HCT116 (cell line): ENCODE data around the gene MCF2L. TPM values are rescaled to one million over a fixed set of nuclear protein-coding genes. Genes with fewer than 3 reads are reported as not detected.

Source experiments
- ATAC-seq: fragments of 200-7000 bp; cut with Tn5 transposase; 2 replicates; pipeline ENCODE4 v1.9.1; 2020; ENCODE audit warnings: mild to moderate bottlenecking, moderate library complexity
- BruUV-seq: library from RNA; stranded (reverse); fragments of 400-500 nt; replicated peaks from 2 replicates; lab custom pipeline; 2021; lab: Mats Ljungman, UMichigan
- CTCF ChIA-PET: fragments of 300-600 bp; sonication (Branson Sonifier 250); formaldehyde crosslinking; loops from one replicate; lab custom pipeline; 2021; ENCODE audit warnings: antibody characterized with exemption; lab: Charles Lee
- POLR2A ChIA-PET: fragments of 300-600, 350-600 bp; sonication (Branson Sonifier 250); formaldehyde crosslinking; loops from one replicate; lab custom pipeline; 2021; ENCODE audit warnings: antibody characterized with exemption; lab: Charles Lee
- RAD21 ChIA-PET, 2 experiments: fragments of 300-600 bp; sonication (Branson Sonifier 250); formaldehyde crosslinking; loops; one replicate each; lab custom pipeline; 2023; ENCODE audit warnings: low total read pairs in 2 of 2; ENCODE audit not compliant: uncharacterized antibody in 2 of 2, unreplicated experiment in 2 of 2, low non-redundant PET in 1 of 2; lab: Charles Lee
- DNase-seq: peaks from one replicate; pipeline ENCODE4 v3.0.0-alpha.2; 2010; ENCODE audit warnings: low read depth, low spot score
- H2AFZ ChIP-seq: fragments of 200-600 bp; shearing (Covaris generic), sonication (generic); 2 replicates; pipeline ENCODE4 v1.6.1; 2017; ENCODE audit warnings: low read depth, mixed run types, mixed read lengths, antibody characterized with exemption, low read length; ENCODE audit not compliant: poor library complexity, severe bottlenecking
- H3K27ac ChIP-seq: 2 replicates; pipeline ENCODE4 v1.5.1; 2012; ENCODE audit warnings: low read depth, low read length
- H3K27me3 ChIP-seq: fragments of 200-600 bp; sonication (generic); 2 replicates; pipeline ENCODE4 v1.6.1; 2016; ENCODE audit warnings: mixed run types, low read length, mixed read lengths; ENCODE audit not compliant: insufficient read depth
- H3K36me3 ChIP-seq, 2 experiments: fragments of 200-500 bp in 1 of 2; fragments of 200-600 bp in 1 of 2; sonication (Bioruptor generic) in 1 of 2; sonication (generic) in 1 of 2; 2 replicates each; pipeline versions ENCODE4 v1.5.1 to v1.6.1; 2014 to 2016; ENCODE audit warnings: low read length in 2 of 2, inconsistent platforms in 1 of 2, mixed read lengths in 1 of 2, mixed run types in 1 of 2; ENCODE audit not compliant: insufficient read depth in 2 of 2, control insufficient read depth in 1 of 2
- H3K4me1 ChIP-seq, 2 experiments: fragments of 200-600 bp in 1 of 2; sonication (generic) in 1 of 2; 2 replicates each; pipeline versions ENCODE4 v1.5.1 to v1.6.1; 2012 to 2017; ENCODE audit warnings: low read length in 2 of 2, inconsistent platforms in 1 of 2, mild to moderate bottlenecking in 1 of 2, mixed read lengths in 1 of 2, mixed run types in 1 of 2, moderate library complexity in 1 of 2; ENCODE audit not compliant: insufficient read depth in 2 of 2, control insufficient read depth in 1 of 2
- H3K4me2 ChIP-seq: fragments of 200-600 bp; sonication (generic); 2 replicates; pipeline ENCODE4 v1.6.1; 2017; ENCODE audit warnings: mixed run types, low read length, mixed read lengths
- H3K4me3 ChIP-seq, 2 experiments: fragments of 200-600 bp in 1 of 2; sonication (generic) in 1 of 2; replicated peaks in 1 of 2; 2 replicates each; pipeline ENCODE4 v1.5.1; 2011 to 2016; ENCODE audit warnings: low read length in 2 of 2, control low read depth in 1 of 2, low read depth in 1 of 2, mild to moderate bottlenecking in 1 of 2, mixed read lengths in 1 of 2, mixed run types in 1 of 2
- H3K79me2 ChIP-seq: fragments of 200-600 bp; sonication (generic); 2 replicates; pipeline ENCODE4 v1.6.1; 2017; ENCODE audit warnings: mild to moderate bottlenecking, mixed run types, low read length, moderate library complexity, mixed read lengths; ENCODE audit not compliant: insufficient read depth
- H3K9ac ChIP-seq: fragments of 200-600 bp; sonication (generic); 2 replicates; pipeline ENCODE4 v1.6.1; 2016; ENCODE audit warnings: low read length, mixed read lengths
- H3K9me2 ChIP-seq: fragments of 200-600 bp; sonication (generic), shearing (Covaris generic); 2 replicates; pipeline ENCODE4 v1.6.1; 2017; ENCODE audit warnings: mixed run types, mild to moderate bottlenecking, moderate library complexity; ENCODE audit not compliant: insufficient read depth
- H3K9me3 ChIP-seq, 2 experiments: fragments of 200-500 bp in 1 of 2; fragments of 200-600 bp in 1 of 2; sonication (Bioruptor generic) in 1 of 2; sonication (generic) in 1 of 2; 2 replicates each; pipeline ENCODE4 v1.6.1; 2014 to 2017; ENCODE audit warnings: low read length in 2 of 2, mixed read lengths in 2 of 2, inconsistent platforms in 1 of 2, low read depth in 1 of 2, mild to moderate bottlenecking in 1 of 2, mixed run types in 1 of 2, moderate library complexity in 1 of 2; ENCODE audit not compliant: control insufficient read depth in 1 of 2, insufficient read depth in 1 of 2
- H4K20me1 ChIP-seq: fragments of 200-600 bp; sonication (generic), shearing (Covaris generic); 2 replicates; pipeline ENCODE4 v1.6.1; 2017; ENCODE audit warnings: mixed run types, mild to moderate bottlenecking, moderate library complexity; ENCODE audit not compliant: insufficient read depth
- CBX3 ChIP-seq: IDR thresholded peaks from 2 replicates; pipeline ENCODE4 v1.6.1; 2012; ENCODE audit warnings: low read depth
- ELF1 ChIP-seq: IDR thresholded peaks from 2 replicates; pipeline ENCODE4 v1.6.1; 2012; ENCODE audit warnings: low read depth, borderline replicate concordance
- EZH2 ChIP-seq: fragments of 200-600 bp; sonication (generic); IDR thresholded peaks from 2 replicates; pipeline ENCODE4 v1.6.1; 2017; ENCODE audit warnings: antibody characterized with exemption, mixed run types
- EZH2phosphoT487 ChIP-seq: fragments of 200-600 bp; IDR thresholded peaks from 2 replicates; pipeline ENCODE4 v1.6.1; 2018; ENCODE audit warnings: antibody characterized with exemption, borderline replicate concordance
- JUND ChIP-seq: IDR thresholded peaks from 2 replicates; pipeline ENCODE4 v1.6.1; 2012
- POLR2A ChIP-seq: IDR thresholded peaks from 2 replicates; pipeline ENCODE4 v1.7.0; 2011; ENCODE audit warnings: borderline replicate concordance; ENCODE audit not compliant: insufficient read depth, insufficient read length; ENCODE audit errors: extremely low read depth
- POLR2AphosphoS5 ChIP-seq: IDR thresholded peaks from 2 replicates; pipeline ENCODE4 v1.6.1; 2011; ENCODE audit warnings: mild to moderate bottlenecking, low read depth, low read length, moderate library complexity
- RAD21 ChIP-seq: IDR thresholded peaks from 2 replicates; pipeline ENCODE4 v1.6.1; 2012; ENCODE audit warnings: low read depth, mild to moderate bottlenecking
- SIN3A ChIP-seq: IDR thresholded peaks from 2 replicates; pipeline ENCODE4 v1.6.1; 2012; ENCODE audit warnings: low read depth
- SP1 ChIP-seq: IDR thresholded peaks from 2 replicates; pipeline ENCODE4 v1.6.1; 2012; ENCODE audit warnings: low read depth
- TCF7L2 ChIP-seq: IDR thresholded peaks from 2 replicates; pipeline ENCODE4 v1.7.0; 2011; ENCODE audit warnings: borderline replicate concordance, inconsistent platforms; ENCODE audit not compliant: insufficient read depth, insufficient read length; ENCODE audit errors: extremely low read depth
- YY1 ChIP-seq: IDR thresholded peaks from 2 replicates; pipeline ENCODE4 v1.6.1; 2011; ENCODE audit warnings: low read length, low read depth, moderate library complexity, mild to moderate bottlenecking; ENCODE audit not compliant: insufficient replicate concordance; ENCODE audit errors: extremely low read depth
- ZFX ChIP-seq: fragments of 450-650 bp; IDR thresholded peaks from 2 replicates; pipeline ENCODE4 v1.6.1; 2017
- ZNF274 ChIP-seq: fragments of 200-500 bp; sonication (Bioruptor generic); IDR thresholded peaks from 2 replicates; pipeline ENCODE4 v1.6.1; 2014; ENCODE audit warnings: mild to moderate bottlenecking, low read depth, low read length, inconsistent platforms
- intact Hi-C: fragments of 100-400 bp; cut with micrococcal nuclease; formaldehyde crosslinking; loops from 2 replicates; pipeline ENCODE4 v1.10.0; 2022
- total RNA-seq: library from RNA; stranded (reverse); gene quantifications from one replicate; pipeline ENCODE4 v1.2.1, GENCODE V29; 2021; ENCODE audit not compliant: unreplicated experiment
- TF ChIP-seq, protein P1 (sequence below), 3 experiments: fragments of 200-600 bp in 1 of 3; sonication (generic) in 1 of 3; IDR thresholded peaks in 2 of 3; conservative IDR thresholded peaks in 1 of 3; 2 replicates each; pipeline ENCODE4 v1.5.1; 2012 to 2017; ENCODE audit warnings: low read depth in 2 of 3, low read length in 2 of 3, antibody characterized with exemption in 1 of 3, borderline replicate concordance in 1 of 3, control low read depth in 1 of 3, mild to moderate bottlenecking in 1 of 3, mixed read lengths in 1 of 3, mixed run types in 1 of 3, moderate library complexity in 1 of 3; ENCODE audit not compliant: insufficient read depth in 1 of 3
- TF ChIP-seq, protein P2 (sequence below): IDR thresholded peaks from 2 replicates; pipeline ENCODE4 v1.6.1; 2012
- TF ChIP-seq, protein P3 (sequence below): IDR thresholded peaks from 2 replicates; pipeline ENCODE4 v1.6.1; 2012; ENCODE audit warnings: low read depth
- TF ChIP-seq, protein P4 (sequence below): IDR thresholded peaks from 2 replicates; pipeline ENCODE4 v1.6.1; 2012

Gene MCF2L
- total RNA-seq, 1 experiment from 2014 or later, result 19.3 TPM

DNA sequence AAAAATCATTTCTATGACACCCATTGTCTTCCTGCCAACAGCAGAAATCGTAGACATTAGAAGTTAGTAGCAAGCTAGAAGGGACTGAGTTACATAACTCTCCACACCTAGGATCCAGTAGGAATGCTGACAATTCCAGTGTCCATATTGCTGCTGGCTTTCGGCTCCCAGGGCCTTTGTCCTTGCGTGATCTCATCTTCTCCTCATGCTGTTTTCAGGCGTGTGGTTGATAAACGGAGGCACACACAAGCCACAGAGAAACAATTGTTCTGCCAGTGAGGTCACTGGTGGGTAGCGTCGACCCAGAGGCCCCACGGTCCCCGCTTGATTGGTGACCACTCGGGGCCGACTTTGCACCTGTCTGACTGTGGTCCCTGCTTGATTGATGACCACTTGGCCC is 104.9 kb downstream of the MCF2L start:
- DNase-seq (no peak), ATAC-seq (no peak)
- H3K27me3 ChIP-seq, result 0 out of 2 replicates have a peak, but pooled peaks cover 7% of the 10 kb centered on the region
- no peak overlapping the region for H3K4me2 ChIP-seq
- no peak overlapping the region for H2AFZ ChIP-seq
- H3K9me2 ChIP-seq, result no peaks in the 10 kb centered on the region
- H3K9ac ChIP-seq, result no peak overlapping the region
- ChIA-PET RAD21 (no interaction called here), CTCF (no interaction called here), POLR2A (no interaction called here)
- no peak overlapping the region for H3K4me3 ChIP-seq
- BruUV-seq, result no TSS peak
- no peaks in the 10 kb centered on the region for H3K79me2 ChIP-seq
- H3K4me1 ChIP-seq, result no peaks in the 10 kb centered on the region
- no peak overlapping the region for H3K27ac ChIP-seq
- TF ChIP-seq POLR2A (no peak), TCF7L2 (no peak), JUND (no peak), EZH2phosphoT487 (no peak), YY1 (no peak), RAD21 (no peak), EZH2 (no peak), CBX3 (no peak), SIN3A (no peak), SP1 (no peak), ZFX (no peak), POLR2AphosphoS5 (no peak), ELF1 (no peak), ZNF274 (no peak)
- TF ChIP-seq, protein P1, sequence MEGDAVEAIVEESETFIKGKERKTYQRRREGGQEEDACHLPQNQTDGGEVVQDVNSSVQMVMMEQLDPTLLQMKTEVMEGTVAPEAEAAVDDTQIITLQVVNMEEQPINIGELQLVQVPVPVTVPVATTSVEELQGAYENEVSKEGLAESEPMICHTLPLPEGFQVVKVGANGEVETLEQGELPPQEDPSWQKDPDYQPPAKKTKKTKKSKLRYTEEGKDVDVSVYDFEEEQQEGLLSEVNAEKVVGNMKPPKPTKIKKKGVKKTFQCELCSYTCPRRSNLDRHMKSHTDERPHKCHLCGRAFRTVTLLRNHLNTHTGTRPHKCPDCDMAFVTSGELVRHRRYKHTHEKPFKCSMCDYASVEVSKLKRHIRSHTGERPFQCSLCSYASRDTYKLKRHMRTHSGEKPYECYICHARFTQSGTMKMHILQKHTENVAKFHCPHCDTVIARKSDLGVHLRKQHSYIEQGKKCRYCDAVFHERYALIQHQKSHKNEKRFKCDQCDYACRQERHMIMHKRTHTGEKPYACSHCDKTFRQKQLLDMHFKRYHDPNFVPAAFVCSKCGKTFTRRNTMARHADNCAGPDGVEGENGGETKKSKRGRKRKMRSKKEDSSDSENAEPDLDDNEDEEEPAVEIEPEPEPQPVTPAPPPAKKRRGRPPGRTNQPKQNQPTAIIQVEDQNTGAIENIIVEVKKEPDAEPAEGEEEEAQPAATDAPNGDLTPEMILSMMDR (IDR thresholded peaks at IDR 0.05 in 2 of 3, conservative IDR thresholded peaks at IDR 0.05 in 1 of 3; ENCODE audit: borderline replicate concordance in 1 of 3, insufficient read depth in 1 of 3, low read depth in 2 of 3, low read length in 2 of 3), result no peak
- TF ChIP-seq, protein P2, sequence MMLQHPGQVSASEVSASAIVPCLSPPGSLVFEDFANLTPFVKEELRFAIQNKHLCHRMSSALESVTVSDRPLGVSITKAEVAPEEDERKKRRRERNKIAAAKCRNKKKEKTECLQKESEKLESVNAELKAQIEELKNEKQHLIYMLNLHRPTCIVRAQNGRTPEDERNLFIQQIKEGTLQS, result no peak
- TF ChIP-seq, protein P3, sequence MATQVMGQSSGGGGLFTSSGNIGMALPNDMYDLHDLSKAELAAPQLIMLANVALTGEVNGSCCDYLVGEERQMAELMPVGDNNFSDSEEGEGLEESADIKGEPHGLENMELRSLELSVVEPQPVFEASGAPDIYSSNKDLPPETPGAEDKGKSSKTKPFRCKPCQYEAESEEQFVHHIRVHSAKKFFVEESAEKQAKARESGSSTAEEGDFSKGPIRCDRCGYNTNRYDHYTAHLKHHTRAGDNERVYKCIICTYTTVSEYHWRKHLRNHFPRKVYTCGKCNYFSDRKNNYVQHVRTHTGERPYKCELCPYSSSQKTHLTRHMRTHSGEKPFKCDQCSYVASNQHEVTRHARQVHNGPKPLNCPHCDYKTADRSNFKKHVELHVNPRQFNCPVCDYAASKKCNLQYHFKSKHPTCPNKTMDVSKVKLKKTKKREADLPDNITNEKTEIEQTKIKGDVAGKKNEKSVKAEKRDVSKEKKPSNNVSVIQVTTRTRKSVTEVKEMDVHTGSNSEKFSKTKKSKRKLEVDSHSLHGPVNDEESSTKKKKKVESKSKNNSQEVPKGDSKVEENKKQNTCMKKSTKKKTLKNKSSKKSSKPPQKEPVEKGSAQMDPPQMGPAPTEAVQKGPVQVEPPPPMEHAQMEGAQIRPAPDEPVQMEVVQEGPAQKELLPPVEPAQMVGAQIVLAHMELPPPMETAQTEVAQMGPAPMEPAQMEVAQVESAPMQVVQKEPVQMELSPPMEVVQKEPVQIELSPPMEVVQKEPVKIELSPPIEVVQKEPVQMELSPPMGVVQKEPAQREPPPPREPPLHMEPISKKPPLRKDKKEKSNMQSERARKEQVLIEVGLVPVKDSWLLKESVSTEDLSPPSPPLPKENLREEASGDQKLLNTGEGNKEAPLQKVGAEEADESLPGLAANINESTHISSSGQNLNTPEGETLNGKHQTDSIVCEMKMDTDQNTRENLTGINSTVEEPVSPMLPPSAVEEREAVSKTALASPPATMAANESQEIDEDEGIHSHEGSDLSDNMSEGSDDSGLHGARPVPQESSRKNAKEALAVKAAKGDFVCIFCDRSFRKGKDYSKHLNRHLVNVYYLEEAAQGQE, result no peak
- TF ChIP-seq, protein P4, sequence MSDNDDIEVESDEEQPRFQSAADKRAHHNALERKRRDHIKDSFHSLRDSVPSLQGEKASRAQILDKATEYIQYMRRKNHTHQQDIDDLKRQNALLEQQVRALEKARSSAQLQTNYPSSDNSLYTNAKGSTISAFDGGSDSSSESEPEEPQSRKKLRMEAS, result no peak
- no peaks in the 10 kb centered on the region for H3K36me3 ChIP-seq
- no peaks in the 10 kb centered on the region for H4K20me1 ChIP-seq
- intact Hi-C loops, result no loop called here
- no peaks in the 10 kb centered on the region for H3K9me3 ChIP-seq
